H9 (cell line): ENCODE results near the gene GPR34. TPM values are rescaled to one million over a fixed set of nuclear protein-coding genes. Genes with fewer than 3 reads are reported as not detected.

ENCODE experiments used
- DNase-seq: peaks from one replicate; pipeline ENCODE4 v3.0.0-alpha.2; 2017
- H2AFZ ChIP-seq: one replicate; pipeline ENCODE4 v1.6.1; 2013; ENCODE audit warnings: mild to moderate bottlenecking, low read length, control low read depth, moderate library complexity
- H2AK5ac ChIP-seq: 2 replicates; pipeline ENCODE4 v1.6.1; 2013; ENCODE audit warnings: low read length, control low read depth, mixed read lengths; ENCODE audit not compliant: insufficient read length
- H2BK120ac ChIP-seq: one replicate; pipeline ENCODE4 v1.6.1; 2013; ENCODE audit warnings: low read depth, mild to moderate bottlenecking, low read length, control low read depth, inconsistent platforms; ENCODE audit not compliant: poor library complexity, severe bottlenecking
- H2BK12ac ChIP-seq: 2 replicates; pipeline ENCODE4 v1.6.1; 2013; ENCODE audit warnings: low read length, control low read depth, mixed read lengths, low read depth; ENCODE audit not compliant: insufficient read length
- H2BK15ac ChIP-seq: 2 replicates; pipeline ENCODE4 v1.6.1; 2013; ENCODE audit warnings: low read depth, low read length, control low read depth
- H2BK20ac ChIP-seq: one replicate; pipeline ENCODE4 v1.6.1; 2013; ENCODE audit warnings: low read depth, mild to moderate bottlenecking, low read length, control low read depth, inconsistent platforms; ENCODE audit not compliant: poor library complexity, severe bottlenecking
- H2BK5ac ChIP-seq: 2 replicates; pipeline ENCODE4 v1.6.1; 2013; ENCODE audit warnings: low read length, control low read depth, mixed read lengths; ENCODE audit not compliant: insufficient read length
- H3K14ac ChIP-seq: 2 replicates; pipeline ENCODE4 v1.6.1; 2013; ENCODE audit warnings: low read length, control low read depth; ENCODE audit not compliant: insufficient read depth
- H3K18ac ChIP-seq: 2 replicates; pipeline ENCODE4 v1.6.1; 2013; ENCODE audit warnings: low read depth, mild to moderate bottlenecking, mixed read lengths, low read length, control low read depth; ENCODE audit not compliant: insufficient read length
- H3K23ac ChIP-seq: 2 replicates; pipeline ENCODE4 v1.6.1; 2013; ENCODE audit warnings: low read length, control low read depth, mixed read lengths, low read depth; ENCODE audit not compliant: insufficient read length
- H3K23me2 ChIP-seq: 2 replicates; pipeline ENCODE4 v1.6.1; 2013; ENCODE audit warnings: low read depth, mild to moderate bottlenecking, mixed read lengths, low read length, control low read depth; ENCODE audit not compliant: insufficient read length, poor library complexity, severe bottlenecking
- H3K27ac ChIP-seq: 2 replicates; pipeline ENCODE4 v1.5.1; 2013; ENCODE audit warnings: low read length, control low read depth, mixed read lengths, low read depth; ENCODE audit not compliant: insufficient read length
- H3K27me3 ChIP-seq: 2 replicates; pipeline ENCODE4 v1.6.1; 2013; ENCODE audit warnings: low read length, control low read depth, inconsistent platforms; ENCODE audit not compliant: insufficient read depth
- H3K4ac ChIP-seq: 2 replicates; pipeline ENCODE4 v1.6.1; 2013; ENCODE audit warnings: low read depth, mild to moderate bottlenecking, control low read depth, inconsistent platforms, low read length, moderate library complexity
- H3K4me1 ChIP-seq: 2 replicates; pipeline ENCODE4 v1.6.1; 2013; ENCODE audit warnings: low read length, control low read depth, inconsistent platforms; ENCODE audit not compliant: insufficient read depth
- H3K4me2 ChIP-seq: 2 replicates; pipeline ENCODE4 v1.6.1; 2013; ENCODE audit warnings: low read length, control low read depth, mixed read lengths; ENCODE audit not compliant: insufficient read length, insufficient read depth
- H3K56ac ChIP-seq: 2 replicates; pipeline ENCODE4 v1.6.1; 2013; ENCODE audit warnings: low read depth, mild to moderate bottlenecking, mixed read lengths, low read length, control low read depth; ENCODE audit not compliant: insufficient read length
- H3K79me1 ChIP-seq: 2 replicates; pipeline ENCODE4 v1.6.1; 2013; ENCODE audit warnings: low read depth, mild to moderate bottlenecking, moderate library complexity, low read length, control low read depth, inconsistent platforms; ENCODE audit not compliant: insufficient read depth, poor library complexity, severe bottlenecking
- H3K79me2 ChIP-seq: 2 replicates; pipeline ENCODE4 v1.6.1; 2013; ENCODE audit warnings: low read length, control low read depth, inconsistent platforms; ENCODE audit not compliant: insufficient read depth
- H3K9ac ChIP-seq: 2 replicates; pipeline ENCODE4 v1.6.1; 2013; ENCODE audit warnings: low read length, control low read depth, mixed read lengths; ENCODE audit not compliant: insufficient read length; ENCODE audit errors: extremely low read depth
- H3K9me3 ChIP-seq: one replicate; pipeline ENCODE4 v1.6.1; 2013; ENCODE audit warnings: low read depth, low read length, inconsistent platforms; ENCODE audit not compliant: control insufficient read depth
- H3T11ph ChIP-seq: one replicate; pipeline ENCODE4 v1.6.1; 2013; ENCODE audit warnings: mild to moderate bottlenecking, low read length, control low read depth, inconsistent platforms
- H4K20me1 ChIP-seq: one replicate; pipeline ENCODE4 v1.6.1; 2013; ENCODE audit not compliant: control insufficient read depth, insufficient read length, insufficient read depth
- H4K5ac ChIP-seq: 2 replicates; pipeline ENCODE4 v1.6.1; 2013; ENCODE audit warnings: low read depth, mild to moderate bottlenecking, mixed read lengths, low read length, control low read depth; ENCODE audit not compliant: insufficient read length
- H4K8ac ChIP-seq: replicated peaks from 2 replicates; pipeline ENCODE4 v1.6.1; 2013; ENCODE audit warnings: low read length, control low read depth, mixed read lengths, low read depth; ENCODE audit not compliant: insufficient read length
- H4K91ac ChIP-seq: 2 replicates; pipeline ENCODE4 v1.6.1; 2013; ENCODE audit warnings: low read depth, mild to moderate bottlenecking, moderate library complexity, mixed read lengths, low read length, control low read depth; ENCODE audit not compliant: insufficient read length
- H3K27ac Mint-ChIP-seq, 3 experiments: 2 replicates in 2 of 3; 3 replicates in 1 of 3; pipeline ENCODE4 v1.8.0; 2020 to 2021; ENCODE audit warnings: mixed read lengths in 3 of 3, mild to moderate bottlenecking in 1 of 3, moderate library complexity in 1 of 3
- H3K27me3 Mint-ChIP-seq: 2 replicates; pipeline ENCODE4 v1.8.0; 2021; ENCODE audit warnings: low read depth, mild to moderate bottlenecking, moderate library complexity, mixed read lengths
- H3K36me3 Mint-ChIP-seq, 3 experiments: 2 replicates in 2 of 3; 3 replicates in 1 of 3; pipeline ENCODE4 v1.8.0; 2020 to 2021; ENCODE audit warnings: low read depth in 3 of 3, mixed read lengths in 3 of 3; ENCODE audit not compliant: insufficient read depth in 1 of 3
- H3K4me1 Mint-ChIP-seq, 2 experiments: 2 replicates each; pipeline ENCODE4 v1.8.0; 2020; ENCODE audit warnings: mixed read lengths in 2 of 2
- H3K4me3 Mint-ChIP-seq, 2 experiments: 2 replicates in 1 of 2; 3 replicates in 1 of 2; pipeline ENCODE4 v1.8.0; 2020 to 2021; ENCODE audit warnings: mild to moderate bottlenecking in 2 of 2, mixed read lengths in 2 of 2, moderate library complexity in 1 of 2
- H3K9me3 Mint-ChIP-seq, 2 experiments: 2 replicates in 1 of 2; 3 replicates in 1 of 2; pipeline ENCODE4 v1.8.0; 2020; ENCODE audit warnings: mild to moderate bottlenecking in 2 of 2, mixed read lengths in 2 of 2, moderate library complexity in 1 of 2
- total RNA-seq: library from RNA; stranded (reverse); gene quantifications from 2 replicates; pipeline ENCODE4 v1.2.1, GENCODE V29; 2021
- TF ChIP-seq, protein P1 (sequence below): fragments of 200-600 bp; sonication (generic); conservative IDR thresholded peaks from 3 replicates; pipeline ENCODE4 v1.8.0; 2021; ENCODE audit warnings: antibody characterized with exemption, mild to moderate bottlenecking

The GPR34 gene
- total RNA-seq, 1 experiment from 2014 or later: not detected

DNA sequence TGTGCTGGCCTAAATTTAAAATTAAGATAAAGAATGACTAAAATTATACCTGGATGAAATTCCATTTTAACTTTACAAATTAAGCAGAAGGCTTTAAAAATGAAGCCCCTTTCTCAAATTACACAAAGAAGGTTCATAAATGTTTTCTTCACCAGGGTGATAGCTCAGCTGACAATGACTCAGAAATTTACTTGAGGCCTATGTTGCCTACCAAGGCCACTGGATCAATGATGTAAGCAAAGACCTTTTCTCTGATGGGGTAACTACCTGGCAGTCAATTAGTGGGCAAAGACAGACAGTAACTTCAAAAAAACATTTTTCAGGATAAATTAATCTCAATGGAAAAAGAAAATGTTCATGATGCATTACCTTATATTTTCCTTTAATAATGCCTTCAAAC, 23.9 kb upstream of the GPR34 start:
- Mint-ChIP-seq H3K9me3 (peaks cover 48 to 50% of the 10 kb centered on the region in 2 experiments), H3K4me3 (no peak overlapping the region), H3K27ac (no peak overlapping the region), H3K36me3 (peaks cover 6 to 16% (median 13%) of the 10 kb centered on the region in 3 experiments; a peak in 6 of 7 replicates), H3K4me1 (peaks cover 4 to 6% of the 10 kb centered on the region in 2 experiments; a peak in 2 of 4 replicates), H3K27me3 (no peaks in the 10 kb centered on the region)
- no peak overlapping the region for H2BK5ac ChIP-seq
- no peaks in the 10 kb centered on the region for H3K79me2 ChIP-seq
- H4K5ac ChIP-seq: no peak overlapping the region
- H4K91ac ChIP-seq: no peak overlapping the region
- no peak overlapping the region for H2BK12ac ChIP-seq
- no peak overlapping the region for H3K23ac ChIP-seq
- H3K9ac ChIP-seq: no peak overlapping the region
- H2AK5ac ChIP-seq: no peak overlapping the region
- no peaks in the 10 kb centered on the region for H3K79me1 ChIP-seq
- no peaks in the 10 kb centered on the region for H3K9me3 ChIP-seq
- no peak overlapping the region for H2BK15ac ChIP-seq
- DNase-seq: no peak
- no peaks in the 10 kb centered on the region for H4K20me1 ChIP-seq
- H3K4me1 ChIP-seq: no peaks in the 10 kb centered on the region
- no peak overlapping the region for H2BK120ac ChIP-seq
- H2BK20ac ChIP-seq: no peak overlapping the region
- H3K23me2 ChIP-seq: no peaks in the 10 kb centered on the region
- H3T11ph ChIP-seq: no peak overlapping the region
- no peak overlapping the region for H3K4ac ChIP-seq
- H3K18ac ChIP-seq: no peak overlapping the region
- H3K56ac ChIP-seq: no peak overlapping the region
- TF ChIP-seq, protein P1, sequence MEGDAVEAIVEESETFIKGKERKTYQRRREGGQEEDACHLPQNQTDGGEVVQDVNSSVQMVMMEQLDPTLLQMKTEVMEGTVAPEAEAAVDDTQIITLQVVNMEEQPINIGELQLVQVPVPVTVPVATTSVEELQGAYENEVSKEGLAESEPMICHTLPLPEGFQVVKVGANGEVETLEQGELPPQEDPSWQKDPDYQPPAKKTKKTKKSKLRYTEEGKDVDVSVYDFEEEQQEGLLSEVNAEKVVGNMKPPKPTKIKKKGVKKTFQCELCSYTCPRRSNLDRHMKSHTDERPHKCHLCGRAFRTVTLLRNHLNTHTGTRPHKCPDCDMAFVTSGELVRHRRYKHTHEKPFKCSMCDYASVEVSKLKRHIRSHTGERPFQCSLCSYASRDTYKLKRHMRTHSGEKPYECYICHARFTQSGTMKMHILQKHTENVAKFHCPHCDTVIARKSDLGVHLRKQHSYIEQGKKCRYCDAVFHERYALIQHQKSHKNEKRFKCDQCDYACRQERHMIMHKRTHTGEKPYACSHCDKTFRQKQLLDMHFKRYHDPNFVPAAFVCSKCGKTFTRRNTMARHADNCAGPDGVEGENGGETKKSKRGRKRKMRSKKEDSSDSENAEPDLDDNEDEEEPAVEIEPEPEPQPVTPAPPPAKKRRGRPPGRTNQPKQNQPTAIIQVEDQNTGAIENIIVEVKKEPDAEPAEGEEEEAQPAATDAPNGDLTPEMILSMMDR: no peak
- H4K8ac ChIP-seq: no peak overlapping the region
- no peak overlapping the region for H3K27ac ChIP-seq
- H3K27me3 ChIP-seq: no peaks in the 10 kb centered on the region
- no peak overlapping the region for H2AFZ ChIP-seq
- no peak overlapping the region for H3K4me2 ChIP-seq
- H3K14ac ChIP-seq: no peak overlapping the region
